ENCODE results near the gene ZFAND2A. TPM values are rescaled to one million over a fixed set of nuclear protein-coding genes. Genes with fewer than 3 reads are reported as not detected.
"Not testable (repeated sequence)": the region's sequence is repeated elsewhere in the genome, so short reads cannot be mapped to it uniquely, and the experiment has no call there.

ZFAND2A gene
- total and polyA plus RNA-seq, 3 experiments from 2014 or later: 27.8 to 45.6 (median 28.5) TPM

DNA sequence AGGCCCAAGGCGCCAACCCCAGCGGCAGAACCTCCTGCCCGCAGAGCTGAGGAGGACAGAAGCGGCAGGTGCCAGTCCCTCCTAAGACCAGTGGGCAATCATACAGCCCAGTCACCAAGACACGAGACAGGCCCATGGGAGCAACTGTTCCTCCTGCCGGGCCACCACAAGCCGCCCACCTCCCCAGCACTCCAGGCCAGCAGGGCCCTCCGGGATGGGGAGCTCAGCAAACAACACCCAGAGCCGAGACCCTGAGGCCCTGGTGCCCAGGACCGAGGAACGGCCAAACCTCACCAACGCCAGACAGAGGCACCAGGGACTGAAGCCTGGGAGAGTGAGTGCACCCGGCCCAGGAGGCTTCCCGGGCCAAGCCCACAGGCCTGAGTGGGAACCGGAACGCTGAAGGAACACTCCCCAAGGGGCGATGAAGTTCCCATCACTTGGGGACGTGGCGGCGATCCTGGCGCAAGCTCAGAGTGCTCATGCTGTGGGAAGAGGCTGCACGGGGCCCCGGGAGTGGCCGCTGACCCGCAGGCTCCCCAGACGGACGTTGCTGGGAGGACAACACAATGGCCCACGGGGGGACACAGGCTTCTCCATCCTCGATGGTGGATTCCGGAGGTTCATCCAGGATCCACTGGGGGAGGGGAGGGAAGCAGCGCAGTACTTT, 37.0 kb downstream of the ZFAND2A start:
- peak in 1 of 5 donors; percentile 36 for DNase-seq
- H3K27ac ChIP-seq (ENCODE audit: low read depth, low read length): no peak overlapping the region
- H3K4me1 ChIP-seq (ENCODE audit: insufficient read depth, low read length): no peaks in the 10 kb centered on the region
- no peaks in the 10 kb centered on the region for H3K27me3 ChIP-seq (ENCODE audit: insufficient read depth, low read length, poor library complexity, severe bottlenecking)
- H3K4me3 ChIP-seq (ENCODE audit: low read length): no peak overlapping the region
- H3K36me3 ChIP-seq (ENCODE audit: insufficient read depth, low read length): no peaks in the 10 kb centered on the region
- H3K9me3 ChIP-seq (ENCODE audit: low read length): no peaks in the 10 kb centered on the region
- POLR2A ChIA-PET: no interaction called here
- H3K4me1 Mint-ChIP-seq: peaks cover 3 to 5% (median 4%) of the 10 kb centered on the region in 3 donors
- H3K9me3 Mint-ChIP-seq: no peaks in the 10 kb centered on the region
- H3K36me3 Mint-ChIP-seq: peaks cover 0 to 22% (median 0%) of the 10 kb centered on the region in 3 donors
- CTCF ChIA-PET: no interaction called here
- no peaks in the 10 kb centered on the region for H3K27me3 Mint-ChIP-seq
- no peak overlapping the region for H3K4me3 Mint-ChIP-seq
- peak overlapping the region in 1 of 8 donors; percentile 75 for H3K27ac Mint-ChIP-seq

- DNase-seq: peak in 1 of 5 donors; percentile 18
- no peaks in the 10 kb centered on the region for H3K4me1 ChIP-seq (ENCODE audit: insufficient read depth, low read length)
- H3K4me3 ChIP-seq (ENCODE audit: low read length): no peak overlapping the region
- Mint-ChIP-seq H3K36me3 (peaks cover 0 to 21% (median 2%) of the 10 kb centered on the region in 3 donors), H3K9me3 (no peaks in the 10 kb centered on the region), H3K4me3 (no peak overlapping the region), H3K27ac (peak overlapping the region in 1 of 8 donors; percentile 75), H3K4me1 (peaks cover 3 to 5% (median 4%) of the 10 kb centered on the region in 3 donors), H3K27me3 (no peaks in the 10 kb centered on the region)
- no peak overlapping the region for H3K27ac ChIP-seq (ENCODE audit: low read depth, low read length)
- no peaks in the 10 kb centered on the region for H3K36me3 ChIP-seq (ENCODE audit: insufficient read depth, low read length)
- no peaks in the 10 kb centered on the region for H3K9me3 ChIP-seq (ENCODE audit: low read length)
- H3K27me3 ChIP-seq (ENCODE audit: insufficient read depth, low read length, poor library complexity, severe bottlenecking): no peaks in the 10 kb centered on the region
- ChIA-PET CTCF (no interaction called here), POLR2A (no interaction called here)
Measured at GRCh38 chr7:1121886-1122831, 37.8 kb downstream of the ZFAND2A start.

DNA sequence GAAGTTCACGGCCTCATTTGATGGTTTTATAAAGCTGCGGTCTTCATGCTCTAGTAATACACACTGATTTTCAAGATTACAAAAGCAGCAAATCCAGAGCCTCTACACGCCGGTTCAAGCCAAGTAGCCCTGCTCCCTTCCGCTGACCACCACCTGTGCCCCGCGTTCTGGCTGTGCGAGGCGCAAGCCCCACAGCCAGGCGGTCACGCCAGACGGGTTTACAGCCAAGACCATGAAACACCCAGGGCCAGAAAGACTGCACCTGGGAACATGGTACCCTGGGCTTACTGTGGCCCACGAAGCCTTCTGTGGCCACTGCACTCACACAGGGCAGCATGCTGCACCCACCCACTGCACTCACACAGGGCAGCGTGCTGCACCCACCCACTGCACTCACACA, 38.5 kb downstream of the ZFAND2A start:
- Mint-ChIP-seq H3K27me3 (no peaks in the 10 kb centered on the region), H3K36me3 (peaks cover 0 to 14% (median 2%) of the 10 kb centered on the region in 3 donors), H3K4me1 (peaks cover 3 to 5% (median 4%) of the 10 kb centered on the region in 3 donors), H3K4me3 (no peak overlapping the region), H3K27ac (no peak overlapping the region), H3K9me3 (no peaks in the 10 kb centered on the region)
- ChIA-PET POLR2A (no interaction called here), CTCF (no interaction called here)
- no peaks in the 10 kb centered on the region for H3K36me3 ChIP-seq (ENCODE audit: insufficient read depth, low read length)
- H3K4me1 ChIP-seq (ENCODE audit: insufficient read depth, low read length): no peaks in the 10 kb centered on the region
- H3K27me3 ChIP-seq (ENCODE audit: insufficient read depth, low read length, poor library complexity, severe bottlenecking): no peaks in the 10 kb centered on the region
- H3K9me3 ChIP-seq (ENCODE audit: low read length): no peaks in the 10 kb centered on the region
- no peak overlapping the region for H3K27ac ChIP-seq (ENCODE audit: low read depth, low read length)
- no peak overlapping the region for H3K4me3 ChIP-seq (ENCODE audit: low read length)
- no peak for DNase-seq

GRCh38 chr7:1120791-1121190, 39.2 kb downstream of the ZFAND2A start:
- Mint-ChIP-seq H3K36me3 (peaks cover 0 to 13% (median 2%) of the 10 kb centered on the region in 3 donors), H3K27ac (no peak overlapping the region), H3K27me3 (no peaks in the 10 kb centered on the region), H3K4me3 (no peak overlapping the region), H3K4me1 (peaks cover 3 to 5% (median 4%) of the 10 kb centered on the region in 3 donors), H3K9me3 (no peaks in the 10 kb centered on the region)
- Histone ChIP-seq H3K27me3 (ENCODE audit: insufficient read depth, low read length, poor library complexity, severe bottlenecking) (no peaks in the 10 kb centered on the region), H3K9me3 (ENCODE audit: low read length) (no peaks in the 10 kb centered on the region), H3K27ac (ENCODE audit: low read depth, low read length) (no peak overlapping the region), H3K36me3 (ENCODE audit: insufficient read depth, low read length) (no peaks in the 10 kb centered on the region), H3K4me1 (ENCODE audit: insufficient read depth, low read length) (no peaks in the 10 kb centered on the region), H3K4me3 (ENCODE audit: low read length) (no peak overlapping the region)
- DNase-seq: peak in 1 of 5 donors; percentile 20
- ChIA-PET POLR2A (no interaction called here), CTCF (no interaction called here)

GRCh38 chr7:1119201-1119600, 40.8 kb downstream of the ZFAND2A start:
- Histone ChIP-seq H3K4me1 (ENCODE audit: insufficient read depth, low read length) (no peaks in the 10 kb centered on the region), H3K27me3 (ENCODE audit: insufficient read depth, low read length, poor library complexity, severe bottlenecking) (no peaks in the 10 kb centered on the region), H3K9me3 (ENCODE audit: low read length) (no peaks in the 10 kb centered on the region), H3K27ac (ENCODE audit: low read depth, low read length) (no peak overlapping the region), H3K4me3 (ENCODE audit: low read length) (no peak overlapping the region), H3K36me3 (ENCODE audit: insufficient read depth, low read length) (no peaks in the 10 kb centered on the region)
- peak overlapping the region in 1 of 8 donors; percentile 23 for H3K27ac Mint-ChIP-seq
- H3K4me3 Mint-ChIP-seq: no peak overlapping the region
- H3K9me3 Mint-ChIP-seq: no peaks in the 10 kb centered on the region
- no peak for DNase-seq
- H3K27me3 Mint-ChIP-seq: no peaks in the 10 kb centered on the region
- peaks cover 3 to 5% (median 4%) of the 10 kb centered on the region in 3 donors for H3K4me1 Mint-ChIP-seq
- ChIA-PET POLR2A (interaction anchor here (0.7 kb wide), 1 partner anchor 12 kb away, joined by 6 read pairs; no protein-coding TSS in a partner anchor), CTCF (no interaction called here)
- H3K36me3 Mint-ChIP-seq: peaks cover 0 to 2% (median 2%) of the 10 kb centered on the region in 3 donors

DNA sequence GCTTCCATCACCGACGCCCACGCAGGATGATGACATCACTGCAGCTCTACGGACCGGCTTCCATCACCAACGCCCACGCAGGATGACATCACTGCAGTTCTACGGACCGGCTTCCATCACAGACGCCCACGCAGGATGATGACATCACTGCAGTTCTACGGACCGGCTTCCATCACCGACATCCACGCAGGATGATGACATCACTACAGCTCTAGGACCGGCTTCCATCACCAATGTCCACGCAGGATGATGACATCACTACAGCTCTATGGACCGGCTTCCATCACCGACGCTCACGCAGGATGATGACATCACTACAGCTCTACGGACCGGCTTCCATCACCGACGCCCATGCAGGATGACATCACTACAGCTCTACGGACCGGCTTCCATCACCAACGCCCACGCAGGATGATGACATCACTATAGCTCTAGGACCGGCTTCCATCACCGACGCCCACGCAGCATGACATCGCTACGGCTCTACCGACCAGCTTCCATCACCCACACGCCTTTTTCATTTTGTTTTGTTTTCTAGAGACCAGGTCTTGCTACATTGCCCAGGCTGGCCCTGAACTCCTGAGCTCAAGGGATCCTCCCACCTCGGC, 42.6 kb downstream of the ZFAND2A start:
- H3K9me3 Mint-ChIP-seq: no peaks in the 10 kb centered on the region
- H3K36me3 Mint-ChIP-seq: peaks cover 0 to 2% (median 2%) of the 10 kb centered on the region in 3 donors
- Histone ChIP-seq H3K4me1 (ENCODE audit: insufficient read depth, low read length) (no peaks in the 10 kb centered on the region), H3K9me3 (ENCODE audit: low read length) (no peaks in the 10 kb centered on the region), H3K27ac (ENCODE audit: low read depth, low read length) (no peak overlapping the region), H3K36me3 (ENCODE audit: insufficient read depth, low read length) (no peaks in the 10 kb centered on the region), H3K27me3 (ENCODE audit: insufficient read depth, low read length, poor library complexity, severe bottlenecking) (no peaks in the 10 kb centered on the region), H3K4me3 (ENCODE audit: low read length) (no peak overlapping the region)
- peak overlapping the region in 1 of 8 donors; percentile 9 for H3K27ac Mint-ChIP-seq
- no peak overlapping the region for H3K4me3 Mint-ChIP-seq
- peaks cover 3 to 5% (median 4%) of the 10 kb centered on the region in 3 donors for H3K4me1 Mint-ChIP-seq
- no peaks in the 10 kb centered on the region for H3K27me3 Mint-ChIP-seq
- POLR2A ChIA-PET: no interaction called here
- no peak for DNase-seq
- CTCF ChIA-PET: no interaction called here

DNA sequence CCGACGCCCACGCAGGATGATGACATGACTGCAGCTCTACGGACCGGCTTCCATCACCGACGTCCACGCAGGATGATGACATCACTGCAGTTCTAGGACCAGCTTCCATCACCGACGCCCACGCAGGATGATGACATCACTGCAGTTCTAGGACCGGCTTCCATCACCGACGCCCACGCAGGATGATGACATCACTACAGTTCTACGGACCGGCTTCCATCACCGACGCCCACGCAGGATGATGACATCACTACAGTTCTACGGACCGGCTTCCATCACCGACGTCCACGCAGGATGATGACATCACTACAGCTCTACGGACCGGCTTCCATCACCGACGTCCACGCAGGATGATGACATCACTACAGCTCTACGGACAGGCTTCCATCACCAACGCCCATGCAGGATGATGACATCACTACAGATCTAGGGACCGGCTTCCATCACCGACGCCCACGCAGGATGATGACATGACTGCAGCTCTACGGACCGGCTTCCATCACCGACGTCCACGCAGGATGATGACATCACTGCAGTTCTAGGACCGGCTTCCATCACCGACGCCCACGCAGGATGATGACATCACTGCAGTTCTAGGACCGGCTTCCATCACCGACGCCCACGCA, 43.5 kb downstream of the ZFAND2A start:
- POLR2A ChIA-PET; H3K9me3 ChIP-seq (ENCODE audit: low read length); H3K4me3 ChIP-seq (ENCODE audit: low read length); H3K4me3 Mint-ChIP-seq; H3K27ac Mint-ChIP-seq; H3K4me1 ChIP-seq (ENCODE audit: insufficient read depth, low read length); H3K36me3 ChIP-seq (ENCODE audit: insufficient read depth, low read length); H3K4me1 Mint-ChIP-seq; CTCF ChIA-PET; H3K27me3 Mint-ChIP-seq; H3K9me3 Mint-ChIP-seq; H3K27me3 ChIP-seq (ENCODE audit: insufficient read depth, low read length, poor library complexity, severe bottlenecking); H3K36me3 Mint-ChIP-seq; H3K27ac ChIP-seq (ENCODE audit: low read depth, low read length): not testable (repeated sequence)
- DNase-seq: peak in 1 of 5 donors; percentile 6

Measured in CD8-positive, alpha-beta memory T cell (primary cell).